Thyroid gland (tissue), 4 donors: ENCODE results near the gene HRAS. TPM values are rescaled to one million over a fixed set of nuclear protein-coding genes. Genes with fewer than 3 reads are reported as not detected.

Experiments used
- DNase-seq, 2 donors: peaks; one replicate each; pipeline ENCODE4 v3.0.0-alpha.2; 2019
- H3K27ac ChIP-seq, 3 donors: fragments of 200-600 bp; sonication (generic); 1 replicate in 2 of 3; 2 replicates in 1 of 3; pipeline ENCODE4 v1.5.1; 2016 to 2019; ENCODE audit warnings: mild to moderate bottlenecking in 1 of 3, moderate library complexity in 1 of 3
- H3K27me3 ChIP-seq: fragments of 200-600 bp; sonication (generic); one replicate; pipeline ENCODE4 v1.5.1; 2019
- H3K36me3 ChIP-seq, 2 donors: fragments of 200-600 bp; sonication (generic); one replicate each; pipeline ENCODE4 v1.5.1; 2016 to 2019
- H3K4me1 ChIP-seq, 2 donors: fragments of 200-600 bp; sonication (generic); one replicate each; pipeline ENCODE4 v1.5.1; 2017 to 2019
- H3K4me3 ChIP-seq, 3 donors: fragments of 200-600 bp; sonication (generic); replicated peaks in 1 of 3; 1 replicate in 2 of 3; 2 replicates in 1 of 3; pipeline ENCODE4 v1.5.1; 2016; ENCODE audit warnings: mild to moderate bottlenecking in 1 of 3
- H3K9me3 ChIP-seq: fragments of 200-600 bp; sonication (generic); one replicate; pipeline ENCODE4 v1.5.1; 2017
- CTCF ChIP-seq, 6 experiments: fragments of 200-600 bp in 3 of 6; fragments of 450-650 bp in 3 of 6; sonication (generic) in 3 of 6; IDR thresholded peaks; one replicate each; pipeline ENCODE4 v1.5.1; 2016 to 2019; ENCODE audit warnings: antibody characterized with exemption in 6 of 6, mild to moderate bottlenecking in 2 of 6, inconsistent platforms in 1 of 6, moderate library complexity in 1 of 6
- POLR2A ChIP-seq, 2 donors: fragments of 450-650 bp; IDR thresholded peaks; one replicate each; pipeline ENCODE4 v1.6.1; 2017; ENCODE audit warnings: antibody characterized with exemption in 2 of 2, mild to moderate bottlenecking in 2 of 2, moderate library complexity in 1 of 2
- WGBS, 2 donors: methylation state at CpG; one replicate each; pipeline ENCODE4 v1.1.5; 2017; 5-methylcytosine and 5-hydroxymethylcytosine counted together
- intact Hi-C: fragments of 100-400 bp; cut with DNase I; formaldehyde crosslinking; loops from one replicate; pipeline ENCODE4 v1.15.1; 2023
- total RNA-seq, 4 donors: library from RNA; depleted of rRNA; stranded (reverse); fragments of >200 nt; gene quantifications; one replicate each; pipeline ENCODE4 v1.2.3, GENCODE V29; 2016

HRAS gene
- total RNA-seq, 4 donors from 2014 or later, result 16.9 to 41.3 (median 29.9) TPM

DNA sequence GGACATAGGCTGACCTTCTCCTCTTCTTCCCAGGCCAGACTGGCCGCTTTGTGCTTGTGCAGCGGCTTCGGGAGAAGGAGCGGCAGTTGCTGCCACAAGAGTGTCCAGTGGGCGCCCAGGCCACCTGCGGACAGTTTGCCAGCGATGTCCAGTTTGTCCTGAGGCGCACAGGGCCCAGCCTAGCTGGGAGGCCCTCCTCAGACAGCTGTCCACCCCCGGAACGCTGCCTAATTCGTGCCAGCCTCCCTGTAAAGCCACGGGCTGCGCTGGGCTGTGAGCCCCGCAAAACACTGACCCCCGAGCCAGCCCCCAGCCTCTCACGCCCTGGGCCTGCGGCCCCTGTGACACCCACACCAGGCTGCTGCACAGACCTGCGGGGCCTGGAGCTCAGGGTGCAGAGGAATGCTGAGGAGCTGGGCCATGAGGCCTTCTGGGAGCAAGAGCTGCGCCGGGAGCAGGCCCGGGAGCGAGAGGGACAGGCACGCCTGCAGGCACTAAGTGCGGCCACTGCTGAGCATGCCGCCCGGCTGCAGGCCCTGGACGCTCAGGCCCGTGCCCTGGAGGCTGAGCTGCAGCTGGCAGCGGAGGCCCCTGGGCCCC lies 26.8 kb upstream of the HRAS start:
- Histone ChIP-seq H3K4me1 (peaks cover 13 to 19% of the 10 kb centered on the region in 2 donors), H3K36me3 (no peaks in the 10 kb centered on the region), H3K27me3 (no peaks in the 10 kb centered on the region), H3K4me3 (no peak overlapping the region), H3K9me3 (no peaks in the 10 kb centered on the region), H3K27ac (no peak overlapping the region)
- DNase-seq, result no peak
- 95 to 97% methylated on average over 11 to 23 of the region's 29 CpGs for WGBS, 2 donors
- TF ChIP-seq POLR2A (IDR thresholded peaks at IDR 0.05), result no peak
- no peak for TF ChIP-seq CTCF (IDR thresholded peaks at IDR 0.05)
- intact Hi-C loops, result loop anchor here (5.0 kb wide), 1 partner anchor 50 kb away; no protein-coding TSS in a partner anchor

DNA sequence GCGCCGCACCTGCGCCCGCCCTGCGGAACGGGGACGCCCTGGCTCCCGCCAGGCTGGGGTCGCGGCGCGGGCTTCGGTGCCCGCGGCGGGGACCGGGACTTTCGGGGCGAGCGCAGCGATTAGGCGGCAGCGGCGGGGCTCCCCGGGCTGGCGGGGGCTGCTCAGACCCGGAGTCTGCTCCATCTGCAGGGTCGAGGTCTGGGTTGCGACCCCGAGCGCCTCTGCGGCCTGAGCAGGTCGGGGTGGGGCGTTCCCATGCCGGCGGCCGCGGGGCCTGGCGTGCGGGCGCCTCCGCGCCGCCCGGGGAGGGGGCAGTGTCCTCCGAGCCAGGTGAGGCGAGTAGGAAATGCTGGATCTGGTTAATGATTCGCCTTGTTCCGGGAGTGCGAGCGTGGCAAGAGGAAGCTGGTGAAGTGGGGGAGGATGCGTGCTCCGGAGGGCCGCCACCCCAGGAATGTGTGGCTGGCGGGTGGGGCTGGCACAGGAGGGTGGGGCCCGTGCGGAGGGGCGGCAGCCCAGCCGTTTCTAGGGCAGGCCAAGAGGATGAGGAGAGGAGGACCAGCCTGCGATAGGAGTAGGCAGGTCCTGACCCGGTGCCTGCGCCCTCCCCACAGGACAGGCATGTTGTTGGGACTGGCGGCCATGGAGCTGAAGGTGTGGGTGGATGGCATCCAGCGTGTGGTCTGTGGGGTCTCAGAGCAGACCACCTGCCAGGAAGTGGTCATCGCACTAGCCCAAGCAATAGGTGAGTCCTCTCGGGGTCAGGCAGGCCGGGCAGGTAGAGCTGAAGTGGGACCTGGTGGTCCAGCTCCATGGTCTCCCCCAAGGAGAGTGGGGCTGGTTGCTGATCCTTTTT lies 26.0 kb upstream of the HRAS start:
- Histone ChIP-seq H3K4me3 (peak overlapping the region; percentile 29 to 90 (median 50)), H3K9me3 (no peaks in the 10 kb centered on the region), H3K36me3 (no peaks in the 10 kb centered on the region), H3K27me3 (no peaks in the 10 kb centered on the region), H3K27ac (peak overlapping the region in 1 of 3 donors; percentile 41), H3K4me1 (peaks cover 13 to 19% of the 10 kb centered on the region in 2 donors)
- intact Hi-C loops, result loop anchor here (5.0 kb wide), 1 partner anchor 51 kb away; no protein-coding TSS in a partner anchor
- TF ChIP-seq POLR2A (IDR thresholded peaks at IDR 0.05) (no peak), CTCF (IDR thresholded peaks at IDR 0.05) (no peak)
- DNase-seq, result peak; percentile 52 to 53
- 11 to 14% methylated on average over 36 to 37 of the region's 67 CpGs for WGBS, 2 donors

- peak within 1 kb of the TSS; percentile 19 to 63 (median 50) for H3K27ac ChIP-seq
- 0% methylated on average over 3 of the region's 95 CpGs; no CpG with 5 or more reads in 1 of the 2 donors for WGBS, 2 donors
- intact Hi-C loops, result loop anchor here (5.0 kb wide), 1 partner anchor 52 kb away; no protein-coding TSS in a partner anchor
Measured at GRCh38 chr11:560305-561147, 25.1 kb upstream of the HRAS start, which contains the start of the genes LMNTD2 and RASSF7. Gene LMNTD2 (minus strand): TSS chr11:560738. CDS start chr11:560716, 22 bp downstream. Gene RASSF7 (plus strand): TSS chr11:560970. CDS start chr11:561769, 799 bp downstream.

More at GRCh38 chr11:560305-561147, 25.1 kb upstream of the HRAS start, which contains the start of the genes LMNTD2 and RASSF7:
- no peaks in the 10 kb centered on the region for H3K36me3 ChIP-seq
- no peaks in the 10 kb centered on the region for H3K9me3 ChIP-seq
- H3K4me1 ChIP-seq, result peaks cover 15 to 27% of the 10 kb centered on the region in 2 donors
- peak; percentile 93 for DNase-seq
- H3K4me3 ChIP-seq, result peak within 1 kb of the TSS; percentile 29 to 90 (median 50)
- TF ChIP-seq POLR2A (IDR thresholded peaks at IDR 0.05) (peak; percentile 11 to 65), CTCF (IDR thresholded peaks at IDR 0.05) (no peak)
- no peaks in the 10 kb centered on the region for H3K27me3 ChIP-seq
